Measurements from ENCODE around the gene KNTC1.

GRCh38 chr12:122590990-122591389 is 63.9 kb downstream of the KNTC1 start:
- TF ChIP-seq CTCF (IDR thresholded peaks at IDR 0.05) = no peak
- no peak for TF ChIP-seq POLR2A (IDR thresholded peaks at IDR 0.05)
- TF ChIP-seq POLR2AphosphoS5 (IDR thresholded peaks at IDR 0.05; ENCODE audit: insufficient read depth in 1 of 2, low read depth in 1 of 2) = no peak
